Chondrocyte (in vitro differentiated cells): ENCODE measurements around the gene ASB15. TPM values are rescaled to one million over a fixed set of nuclear protein-coding genes. Genes with fewer than 3 reads are reported as not detected.

Experiments
- DNase-seq: peaks from one replicate; pipeline ENCODE4 v3.0.0; 2021; ENCODE audit warnings: mixed read lengths, low spot score
- H3K27ac Mint-ChIP-seq: one replicate; pipeline ENCODE4 v1.8.0; 2021; ENCODE audit warnings: mild to moderate bottlenecking, moderate library complexity, mixed read lengths; ENCODE audit not compliant: unreplicated experiment
- H3K27me3 Mint-ChIP-seq: 2 replicates; pipeline ENCODE4 v1.8.0; 2021; ENCODE audit warnings: low read depth, mixed read lengths
- H3K36me3 Mint-ChIP-seq: 2 replicates; pipeline ENCODE4 v1.8.0; 2021; ENCODE audit warnings: low read depth, mixed read lengths
- H3K4me1 Mint-ChIP-seq: 2 replicates; pipeline ENCODE4 v1.8.0; 2021; ENCODE audit warnings: low read depth, mild to moderate bottlenecking, mixed read lengths
- H3K4me3 Mint-ChIP-seq: one replicate; pipeline ENCODE4 v1.8.0; 2021; ENCODE audit warnings: mild to moderate bottlenecking, moderate library complexity, mixed read lengths; ENCODE audit not compliant: unreplicated experiment
- H3K9me3 Mint-ChIP-seq: 2 replicates; pipeline ENCODE4 v1.8.0; 2021; ENCODE audit warnings: low read depth, mixed read lengths
- CTCF ChIP-seq: fragments of 200-600 bp; sonication (generic); IDR thresholded peaks from 2 replicates; pipeline ENCODE4 v1.5.0; 2021; ENCODE audit warnings: antibody characterized with exemption, mild to moderate bottlenecking, moderate library complexity
- total RNA-seq: library from RNA; stranded (reverse); gene quantifications from 3 replicates; pipeline ENCODE4 v1.2.1, GENCODE V29; 2021

Gene ASB15
- total RNA-seq, 1 donor from 2014 or later: not detected

- no peak for TF ChIP-seq CTCF
- H3K36me3 Mint-ChIP-seq: no peaks in the 10 kb centered on the region
- H3K27me3 Mint-ChIP-seq: peaks cover 9% of the 10 kb centered on the region
- no peaks in the 10 kb centered on the region for H3K4me1 Mint-ChIP-seq
- DNase-seq: no peak
- no peaks in the 10 kb centered on the region for H3K9me3 Mint-ChIP-seq
- H3K4me3 Mint-ChIP-seq: no peak overlapping the region
- H3K27ac Mint-ChIP-seq: no peak overlapping the region
Observed at GRCh38 chr7:123662755-123663154, 61.1 kb downstream of the ASB15 start.

- Mint-ChIP-seq H3K4me3 (no peak overlapping the region), H3K9me3 (no peaks in the 10 kb centered on the region), H3K27me3 (peaks cover 9% of the 10 kb centered on the region), H3K27ac (no peak overlapping the region), H3K4me1 (no peaks in the 10 kb centered on the region), H3K36me3 (no peaks in the 10 kb centered on the region)
- no peak for TF ChIP-seq CTCF
- no peak for DNase-seq
Observed at GRCh38 chr7:123663200-123663599, 61.6 kb downstream of the ASB15 start.

GRCh38 chr7:123665157-123665556, 63.5 kb downstream of the ASB15 start:
- Mint-ChIP-seq H3K27me3 (peaks cover 9% of the 10 kb centered on the region), H3K4me3 (no peak overlapping the region), H3K36me3 (no peaks in the 10 kb centered on the region), H3K4me1 (no peaks in the 10 kb centered on the region), H3K9me3 (no peaks in the 10 kb centered on the region), H3K27ac (no peak overlapping the region)
- DNase-seq: no peak
- no peak for TF ChIP-seq CTCF

DNA sequence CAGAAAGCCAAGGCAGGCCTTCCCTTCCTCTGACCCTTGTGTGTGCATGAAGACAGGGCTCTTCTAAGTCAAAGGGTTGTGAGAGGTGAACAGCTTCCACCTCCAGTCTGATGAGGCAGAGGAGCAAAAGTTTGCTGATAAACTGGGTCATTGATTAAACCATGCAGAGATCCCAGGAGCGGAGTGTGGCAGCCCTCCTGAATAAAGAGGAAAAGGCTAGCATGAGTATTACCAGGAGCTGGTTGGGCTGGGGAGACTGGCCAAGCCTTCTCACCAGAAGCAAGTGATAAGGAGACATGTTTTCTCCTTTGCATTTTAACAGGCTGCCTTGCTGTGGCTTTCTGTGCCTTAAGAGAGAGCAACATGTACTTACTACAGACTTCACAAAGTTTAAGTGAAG, 64.3 kb downstream of the ASB15 start:
- peaks cover 9% of the 10 kb centered on the region for H3K27me3 Mint-ChIP-seq
- no peaks in the 10 kb centered on the region for H3K4me1 Mint-ChIP-seq
- no peak for DNase-seq
- H3K36me3 Mint-ChIP-seq: no peaks in the 10 kb centered on the region
- no peaks in the 10 kb centered on the region for H3K9me3 Mint-ChIP-seq
- no peak overlapping the region for H3K27ac Mint-ChIP-seq
- no peak overlapping the region for H3K4me3 Mint-ChIP-seq
- no peak for TF ChIP-seq CTCF

- H3K27ac Mint-ChIP-seq: no peak overlapping the region
- H3K4me1 Mint-ChIP-seq: no peaks in the 10 kb centered on the region
- peaks cover 7% of the 10 kb centered on the region for H3K27me3 Mint-ChIP-seq
- H3K9me3 Mint-ChIP-seq: no peaks in the 10 kb centered on the region
- TF ChIP-seq CTCF: no peak
- no peak overlapping the region for H3K4me3 Mint-ChIP-seq
- no peaks in the 10 kb centered on the region for H3K36me3 Mint-ChIP-seq
- DNase-seq: no peak
Observed at GRCh38 chr7:123666492-123666891, 64.9 kb downstream of the ASB15 start.
